Measurements from ENCODE around the gene TUBGCP3. TPM values are rescaled to one million over a fixed set of nuclear protein-coding genes. Genes with fewer than 3 reads are reported as not detected.

The TUBGCP3 gene
- total RNA-seq, 2 experiments from 2014 or later: 30.6 to 31.3 TPM

- Mint-ChIP-seq H3K27ac (peak overlapping the region; percentile 34), H3K36me3 (ENCODE audit: low read depth) (peaks cover 50% of the 10 kb centered on the region)
- H3K27ac ChIP-seq (ENCODE audit: low read depth in 1 of 2, low read length in 2 of 2): no peak overlapping the region
These were observed 18.1 kb downstream of the TUBGCP3 start for GRCh38 chr13:112569821-112570220.

DNA sequence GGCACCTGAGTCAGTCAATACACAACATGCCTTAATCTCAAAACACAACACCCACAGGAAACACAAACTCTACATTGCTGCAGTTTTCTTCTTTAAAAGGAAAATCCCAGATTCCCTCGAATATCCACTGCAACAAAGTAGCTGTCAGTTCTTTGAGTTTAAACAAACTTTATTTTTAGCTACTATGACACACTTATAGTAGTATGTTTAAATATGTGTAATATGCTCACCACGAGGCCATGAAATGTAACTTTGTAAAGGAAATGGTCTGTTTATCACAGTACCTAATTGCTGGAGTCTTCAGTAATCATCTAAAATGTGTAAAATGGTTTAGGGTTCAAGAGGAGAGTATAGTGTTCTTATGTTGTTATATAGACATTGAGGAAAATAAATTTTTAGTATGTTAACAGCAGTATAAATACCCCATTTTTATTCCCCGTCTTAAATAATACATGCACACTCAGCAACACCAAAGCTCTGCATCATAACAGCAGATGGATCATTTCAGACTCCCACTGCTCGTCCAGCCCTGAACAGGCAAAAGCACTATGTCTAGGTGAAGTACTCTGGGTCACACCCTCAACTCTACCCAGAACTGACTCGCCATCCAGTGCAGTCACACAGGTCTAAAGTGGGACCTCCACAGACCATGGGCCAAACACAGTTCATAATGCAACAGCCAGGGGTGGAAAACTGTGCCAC is 20.6 kb downstream of the TUBGCP3 start:
- Histone ChIP-seq H3K9me3 (ENCODE audit: control insufficient read depth in 1 of 2, insufficient read depth in 1 of 2, low read length in 2 of 2) (no peaks in the 10 kb centered on the region), H3K4me1 (ENCODE audit: insufficient read depth, low read length) (no peaks in the 10 kb centered on the region), H3K36me3 (ENCODE audit: insufficient read depth, low read length) (peaks cover 48% of the 10 kb centered on the region), H3K4me3 (ENCODE audit: low read length) (no peak overlapping the region), H3K27ac (ENCODE audit: low read depth in 1 of 2, low read length in 2 of 2) (no peak overlapping the region), H3K27me3 (ENCODE audit: control insufficient read depth in 1 of 2, insufficient read depth in 2 of 2, low read length in 2 of 2) (no peaks in the 10 kb centered on the region)
- DNase-seq (no peak), ATAC-seq (ENCODE audit: poor library complexity) (no peak)
- TF ChIP-seq, protein P1, sequence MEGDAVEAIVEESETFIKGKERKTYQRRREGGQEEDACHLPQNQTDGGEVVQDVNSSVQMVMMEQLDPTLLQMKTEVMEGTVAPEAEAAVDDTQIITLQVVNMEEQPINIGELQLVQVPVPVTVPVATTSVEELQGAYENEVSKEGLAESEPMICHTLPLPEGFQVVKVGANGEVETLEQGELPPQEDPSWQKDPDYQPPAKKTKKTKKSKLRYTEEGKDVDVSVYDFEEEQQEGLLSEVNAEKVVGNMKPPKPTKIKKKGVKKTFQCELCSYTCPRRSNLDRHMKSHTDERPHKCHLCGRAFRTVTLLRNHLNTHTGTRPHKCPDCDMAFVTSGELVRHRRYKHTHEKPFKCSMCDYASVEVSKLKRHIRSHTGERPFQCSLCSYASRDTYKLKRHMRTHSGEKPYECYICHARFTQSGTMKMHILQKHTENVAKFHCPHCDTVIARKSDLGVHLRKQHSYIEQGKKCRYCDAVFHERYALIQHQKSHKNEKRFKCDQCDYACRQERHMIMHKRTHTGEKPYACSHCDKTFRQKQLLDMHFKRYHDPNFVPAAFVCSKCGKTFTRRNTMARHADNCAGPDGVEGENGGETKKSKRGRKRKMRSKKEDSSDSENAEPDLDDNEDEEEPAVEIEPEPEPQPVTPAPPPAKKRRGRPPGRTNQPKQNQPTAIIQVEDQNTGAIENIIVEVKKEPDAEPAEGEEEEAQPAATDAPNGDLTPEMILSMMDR (IDR thresholded peaks at IDR 0.05): no peak
- H3K4me1 Mint-ChIP-seq (ENCODE audit: low read depth): peaks cover 37% of the 10 kb centered on the region
- no peak overlapping the region for H3K27ac Mint-ChIP-seq
- no peaks in the 10 kb centered on the region for H3K27me3 Mint-ChIP-seq
- H3K4me3 Mint-ChIP-seq: no peak overlapping the region
- ChIA-PET CTCF (no interaction called here), POLR2A (no interaction called here)
- H3K36me3 Mint-ChIP-seq (ENCODE audit: low read depth): peaks cover 74% of the 10 kb centered on the region
- intact Hi-C loops (cut with DNase I, micrococcal nuclease): no loop called here
- no peaks in the 10 kb centered on the region for H3K9me3 Mint-ChIP-seq

More at GRCh38 chr13:112569821-112570220, 18.1 kb downstream of the TUBGCP3 start:
- Histone ChIP-seq H3K4me1 (ENCODE audit: insufficient read depth, low read length) (peaks cover 11% of the 10 kb centered on the region), H3K27me3 (ENCODE audit: control insufficient read depth in 1 of 2, insufficient read depth in 2 of 2, low read length in 2 of 2) (no peaks in the 10 kb centered on the region), H3K4me3 (ENCODE audit: low read length) (no peak overlapping the region), H3K9me3 (ENCODE audit: control insufficient read depth in 1 of 2, insufficient read depth in 1 of 2, low read length in 2 of 2) (no peaks in the 10 kb centered on the region), H3K36me3 (ENCODE audit: insufficient read depth, low read length) (peaks cover 32% of the 10 kb centered on the region)
- ChIA-PET CTCF (interaction anchor here (1.4 kb wide), 1 partner anchor 11 kb away, joined by 3 read pairs; no protein-coding TSS in a partner anchor), POLR2A (no interaction called here)
- Mint-ChIP-seq H3K9me3 (no peaks in the 10 kb centered on the region), H3K27me3 (no peaks in the 10 kb centered on the region), H3K4me1 (ENCODE audit: low read depth) (peaks cover 54% of the 10 kb centered on the region), H3K4me3 (no peak overlapping the region)
- intact Hi-C loops (cut with DNase I, micrococcal nuclease): no loop called here
- ATAC-seq (ENCODE audit: poor library complexity): no peak
- no peak for DNase-seq
- TF ChIP-seq, protein P1 (IDR thresholded peaks at IDR 0.05): no peak

- peaks cover 90% of the 10 kb centered on the region for H3K36me3 Mint-ChIP-seq (ENCODE audit: low read depth)
- Histone ChIP-seq H3K9me3 (ENCODE audit: control insufficient read depth in 1 of 2, insufficient read depth in 1 of 2, low read length in 2 of 2) (no peaks in the 10 kb centered on the region), H3K36me3 (ENCODE audit: insufficient read depth, low read length) (peaks cover 60% of the 10 kb centered on the region), H3K27me3 (ENCODE audit: control insufficient read depth in 1 of 2, insufficient read depth in 2 of 2, low read length in 2 of 2) (no peaks in the 10 kb centered on the region), H3K4me1 (ENCODE audit: insufficient read depth, low read length) (no peaks in the 10 kb centered on the region), H3K4me3 (ENCODE audit: low read length) (no peak overlapping the region), H3K27ac (ENCODE audit: low read depth in 1 of 2, low read length in 2 of 2) (no peak overlapping the region)
- POLR2A ChIA-PET: no interaction called here
- no peak for DNase-seq
- peaks cover 6% of the 10 kb centered on the region for H3K4me1 Mint-ChIP-seq (ENCODE audit: low read depth)
- H3K4me3 Mint-ChIP-seq: no peak overlapping the region
- H3K27ac Mint-ChIP-seq: no peak overlapping the region
- no peaks in the 10 kb centered on the region for H3K9me3 Mint-ChIP-seq
- TF ChIP-seq, protein P1 (IDR thresholded peaks at IDR 0.05): no peak
- ATAC-seq (ENCODE audit: poor library complexity): no peak
- CTCF ChIA-PET: interaction anchor here (0.6 kb wide), 1 partner anchor 13 kb away, joined by 4 read pairs; no protein-coding TSS in a partner anchor
- no peaks in the 10 kb centered on the region for H3K27me3 Mint-ChIP-seq
- intact Hi-C loops (cut with DNase I, micrococcal nuclease): no loop called here
These were observed 25.1 kb downstream of the TUBGCP3 start for GRCh38 chr13:112562786-112563383.
